LNCaP clone FGC (cell line): ENCODE data around the gene UBE3C.

Source experiments
- DNase-seq: peaks from one replicate; pipeline ENCODE4 v3.0.0-alpha.2; 2011; ENCODE audit warnings: low read depth
- H3K4me3 ChIP-seq: 2 replicates; pipeline ENCODE4 v1.5.1; 2011; ENCODE audit warnings: mild to moderate bottlenecking, low read depth, low read length, control low read depth
- CTCF ChIP-seq: IDR thresholded peaks from 2 replicates; pipeline ENCODE4 v1.5.1; 2012; ENCODE audit warnings: mild to moderate bottlenecking; ENCODE audit not compliant: control insufficient read depth, insufficient read depth; ENCODE audit errors: extremely low read depth

The UBE3C gene

DNA sequence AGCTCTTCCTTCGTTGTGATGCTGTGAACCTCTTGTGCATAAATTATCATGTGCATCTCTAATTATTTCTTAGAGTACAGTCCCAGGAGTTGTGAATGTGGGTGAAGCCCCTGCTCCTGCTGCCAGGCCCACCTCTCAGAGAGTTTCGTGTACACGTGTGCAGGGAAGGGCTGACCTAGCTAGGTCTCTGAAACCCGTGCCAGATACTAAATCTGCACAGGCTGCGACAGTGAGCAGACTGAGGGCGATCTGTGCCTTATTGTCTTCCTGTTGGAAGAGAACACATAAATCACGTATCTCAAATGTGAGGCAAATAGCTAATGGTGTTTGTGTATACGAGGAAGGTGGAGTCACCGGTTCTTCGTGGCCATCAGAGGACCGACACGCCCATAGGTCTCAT is 126.3 kb downstream of the UBE3C start:
- no peak overlapping the region for H3K4me3 ChIP-seq
- no peak for TF ChIP-seq CTCF
- DNase-seq: no peak

GRCh38 chr7:157266272-157266671 is 127.5 kb downstream of the UBE3C start:
- no peak overlapping the region for H3K4me3 ChIP-seq
- no peak for TF ChIP-seq CTCF
- no peak for DNase-seq

DNA sequence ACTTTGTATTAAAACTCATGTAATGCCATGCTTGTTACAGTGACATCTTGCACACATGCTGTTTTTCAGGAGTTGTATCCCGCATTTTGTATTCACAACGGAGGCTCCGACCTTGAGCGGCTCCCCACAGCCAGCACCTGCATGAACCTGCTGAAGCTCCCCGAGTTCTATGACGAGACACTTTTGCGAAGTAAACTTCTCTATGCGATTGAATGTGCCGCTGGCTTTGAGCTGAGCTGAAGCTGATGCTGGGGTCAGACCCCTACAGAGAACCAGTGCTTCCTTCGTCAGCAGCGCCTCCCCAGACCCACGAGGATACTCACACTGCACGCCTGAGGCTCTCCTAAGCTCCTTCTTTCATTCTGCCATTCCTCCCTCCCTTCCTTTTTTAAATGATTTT is 128.8 kb downstream of the UBE3C start:
- no peak for DNase-seq
- no peak for TF ChIP-seq CTCF
- H3K4me3 ChIP-seq: no peak overlapping the region

GRCh38 chr7:157267956-157268355 is 129.2 kb downstream of the UBE3C start:
- no peak overlapping the region for H3K4me3 ChIP-seq
- DNase-seq: no peak
- no peak for TF ChIP-seq CTCF

GRCh38 chr7:157268540-157268939 is 129.8 kb downstream of the UBE3C start:
- DNase-seq: no peak
- TF ChIP-seq CTCF: no peak
- H3K4me3 ChIP-seq: no peak overlapping the region

- DNase-seq: peak; percentile 76
- no peak overlapping the region for H3K4me3 ChIP-seq
- no peak for TF ChIP-seq CTCF
Observed at GRCh38 chr7:157269341-157270059, 130.8 kb downstream of the UBE3C start.

DNA sequence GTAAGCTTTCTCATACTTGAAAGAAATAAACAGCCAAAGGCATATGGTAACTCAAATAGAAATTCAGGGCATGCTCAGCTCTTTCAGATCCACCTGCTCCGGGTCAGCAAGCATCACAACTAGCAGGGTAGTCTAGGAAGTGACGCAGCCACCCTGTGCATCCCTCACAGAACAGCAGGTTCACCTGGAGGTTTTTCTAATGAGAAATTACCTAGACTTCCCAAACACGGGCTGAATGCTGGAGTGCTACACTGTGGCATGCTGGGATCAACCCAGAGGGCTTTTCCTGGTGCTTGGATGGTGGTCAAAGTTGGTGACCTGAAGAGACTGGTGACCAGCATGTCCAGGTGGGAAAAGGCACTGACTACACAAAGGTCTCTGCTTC is 131.3 kb downstream of the UBE3C start:
- no peak for TF ChIP-seq CTCF
- DNase-seq: no peak

More for the DNA sequence above, 131.3 kb downstream of the UBE3C start:
- H3K4me3 ChIP-seq: no peak overlapping the region
